NT2/D1 (cell line): ENCODE measurements around the gene USF1.

Experiments
- SUZ12 ChIP-seq: IDR thresholded peaks from 2 replicates; pipeline ENCODE4 v1.6.1; 2011; ENCODE audit not compliant: insufficient read length, insufficient read depth; ENCODE audit errors: extremely low read depth
- YY1 ChIP-seq: IDR thresholded peaks from 2 replicates; pipeline ENCODE4 v1.6.1; 2011; ENCODE audit not compliant: insufficient read length, insufficient read depth
- ZNF274 ChIP-seq: IDR thresholded peaks from 2 replicates; pipeline ENCODE4 v1.6.1; 2011; ENCODE audit warnings: mild to moderate bottlenecking, low read depth, low read length

DNA sequence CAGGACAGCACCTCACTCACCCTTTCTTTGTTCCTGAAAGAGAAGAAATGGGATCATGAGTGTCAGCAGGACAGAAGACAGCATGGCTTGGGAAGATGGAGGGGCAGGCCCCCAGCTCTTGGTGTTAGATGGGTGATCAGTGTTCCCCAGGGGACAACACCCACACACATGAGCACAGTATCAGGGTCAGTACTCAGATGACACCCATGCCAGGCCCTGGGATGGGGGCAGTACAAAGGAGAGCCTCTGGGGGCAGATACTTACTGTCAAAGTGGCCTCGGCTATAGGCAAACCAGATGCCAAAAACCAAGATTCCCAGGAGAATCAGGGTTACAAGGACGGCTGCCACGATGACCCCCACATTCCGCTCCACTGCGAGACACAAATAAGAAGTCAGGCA lies 46.4 kb downstream of the USF1 start:
- TF ChIP-seq ZNF274 (no peak), YY1 (no peak), SUZ12 (no peak)
